ENCODE results near the gene WWC1. TPM values are rescaled to one million over a fixed set of nuclear protein-coding genes. Genes with fewer than 3 reads are reported as not detected.

Gene WWC1
- total and polyA plus RNA-seq, 4 donors, result 48.4 to 77.0 (median 56.2) TPM

DNA sequence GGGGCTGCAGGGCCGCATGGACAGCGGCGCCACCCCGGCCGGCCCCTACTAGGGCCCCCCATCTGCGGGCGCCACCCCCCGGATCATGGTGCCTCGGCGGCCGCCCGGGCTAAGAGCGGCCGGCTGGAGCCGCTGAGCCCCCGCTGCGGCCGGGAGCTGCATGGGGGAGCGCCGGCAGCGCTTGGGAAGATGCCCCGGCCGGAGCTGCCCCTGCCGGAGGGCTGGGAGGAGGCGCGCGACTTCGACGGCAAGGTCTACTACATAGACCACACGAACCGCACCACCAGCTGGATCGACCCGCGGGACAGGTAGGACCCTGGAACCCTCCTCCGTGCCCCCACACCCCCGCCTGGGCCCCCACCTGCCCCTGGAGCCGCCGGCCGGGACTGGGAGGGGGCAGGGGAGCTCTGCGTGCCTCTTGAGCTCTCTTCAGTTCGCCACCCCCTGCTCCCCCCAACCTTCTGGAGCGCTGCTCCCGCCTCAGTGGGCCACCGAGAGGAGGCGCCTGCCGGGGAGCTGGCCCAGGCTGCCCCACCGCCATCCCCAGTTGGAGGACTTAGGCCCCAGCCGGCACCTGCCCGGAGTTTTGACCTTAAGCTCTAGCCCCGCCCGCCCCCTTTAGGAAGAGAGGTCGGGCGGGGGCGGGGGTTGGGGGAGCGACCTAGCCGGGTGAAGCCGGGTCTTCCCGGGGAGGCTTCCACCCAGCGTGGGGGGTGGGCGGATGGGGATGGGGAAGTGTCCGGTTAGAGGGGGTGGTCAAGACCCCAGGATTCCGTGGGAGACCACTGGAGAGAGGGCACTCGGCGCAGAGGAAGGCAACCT lies 730 bp downstream of the WWC1 start:
- no peak for ATAC-seq (ENCODE audit: insufficient read depth, low FRiP score)

DNA sequence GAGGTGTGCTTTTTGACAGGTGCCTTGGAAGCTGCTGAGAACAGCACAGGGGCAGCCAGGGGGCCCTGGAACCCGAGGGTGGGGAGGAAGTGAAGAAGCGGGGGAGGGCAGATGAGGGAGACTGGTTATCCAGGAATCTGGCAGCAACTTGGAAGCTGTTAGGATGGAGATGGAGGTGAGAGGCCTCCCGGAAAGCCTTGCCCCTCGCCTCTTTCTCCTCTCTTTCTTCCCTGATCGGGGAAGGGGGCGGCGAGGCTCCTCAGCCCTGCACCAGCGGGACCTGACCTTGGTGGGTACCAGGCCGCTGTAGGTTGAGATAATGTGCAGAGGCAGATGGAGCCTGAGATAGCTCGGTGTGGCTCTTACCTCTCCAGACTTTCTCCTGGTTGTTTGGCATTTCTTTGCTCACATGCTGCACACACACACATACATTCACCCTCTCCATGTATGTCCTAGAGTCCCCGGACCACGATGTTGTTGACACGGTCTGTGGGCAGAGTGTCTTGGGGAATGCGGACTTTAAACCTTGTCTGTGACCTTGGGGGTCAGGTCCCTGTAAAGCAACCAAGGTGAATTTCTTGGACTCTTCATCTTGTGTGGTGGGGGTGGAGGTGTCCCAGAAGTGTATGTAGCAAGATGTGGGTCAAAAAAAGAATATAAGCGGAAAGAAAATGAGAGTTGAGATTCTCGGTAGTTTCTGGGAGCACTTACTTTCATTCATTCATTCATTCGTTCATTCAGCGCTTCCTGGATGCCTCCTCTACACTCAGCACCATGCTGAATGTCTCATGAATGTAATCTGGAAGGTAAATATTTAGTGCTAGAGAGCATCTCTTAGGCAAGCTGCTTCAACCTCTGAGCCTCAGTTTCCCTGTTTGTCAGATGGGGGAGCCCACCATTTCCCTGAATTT lies 1.6 kb downstream of the WWC1 start:
- WGBS, 2 donors, result 57 to 71% methylated on average over 17 to 18 of the region's 18 CpGs
- DNase-seq, result no peak
- peaks cover 0 to 9% (median 0%) of the 10 kb centered on the region in 3 donors for H3K27me3 ChIP-seq (ENCODE audit: control insufficient read depth in 3 of 3, insufficient read depth in 3 of 3, low read length in 2 of 3)

More for the DNA sequence above, 730 bp downstream of the WWC1 start:
- H3K9me3 ChIP-seq (ENCODE audit: control insufficient read depth in 4 of 4, insufficient read depth in 3 of 4, low read length in 3 of 4), result no peaks in the 10 kb centered on the region
- peaks cover 0 to 9% (median 0%) of the 10 kb centered on the region in 3 donors for H3K27me3 ChIP-seq (ENCODE audit: control insufficient read depth in 3 of 3, insufficient read depth in 3 of 3, low read length in 2 of 3)
- peak overlapping the region in 1 of 2 donors; percentile 57 for H3K27ac ChIP-seq (ENCODE audit: low read depth in 1 of 2, low read length in 1 of 2)
- DNase-seq, result peak; percentile 29 to 36 (median 30)
- peaks cover 0 to 13% (median 7%) of the 10 kb centered on the region in 5 donors for H3K4me1 ChIP-seq (ENCODE audit: control insufficient read depth in 5 of 5, insufficient read depth in 5 of 5, low read length in 5 of 5)
- H3K9ac ChIP-seq (ENCODE audit: insufficient read depth in 1 of 2, low read length in 2 of 2), result peak overlapping the region in 1 of 2 donors; percentile 7
- TF ChIP-seq, protein P1, sequence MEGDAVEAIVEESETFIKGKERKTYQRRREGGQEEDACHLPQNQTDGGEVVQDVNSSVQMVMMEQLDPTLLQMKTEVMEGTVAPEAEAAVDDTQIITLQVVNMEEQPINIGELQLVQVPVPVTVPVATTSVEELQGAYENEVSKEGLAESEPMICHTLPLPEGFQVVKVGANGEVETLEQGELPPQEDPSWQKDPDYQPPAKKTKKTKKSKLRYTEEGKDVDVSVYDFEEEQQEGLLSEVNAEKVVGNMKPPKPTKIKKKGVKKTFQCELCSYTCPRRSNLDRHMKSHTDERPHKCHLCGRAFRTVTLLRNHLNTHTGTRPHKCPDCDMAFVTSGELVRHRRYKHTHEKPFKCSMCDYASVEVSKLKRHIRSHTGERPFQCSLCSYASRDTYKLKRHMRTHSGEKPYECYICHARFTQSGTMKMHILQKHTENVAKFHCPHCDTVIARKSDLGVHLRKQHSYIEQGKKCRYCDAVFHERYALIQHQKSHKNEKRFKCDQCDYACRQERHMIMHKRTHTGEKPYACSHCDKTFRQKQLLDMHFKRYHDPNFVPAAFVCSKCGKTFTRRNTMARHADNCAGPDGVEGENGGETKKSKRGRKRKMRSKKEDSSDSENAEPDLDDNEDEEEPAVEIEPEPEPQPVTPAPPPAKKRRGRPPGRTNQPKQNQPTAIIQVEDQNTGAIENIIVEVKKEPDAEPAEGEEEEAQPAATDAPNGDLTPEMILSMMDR (IDR thresholded peaks at IDR 0.05; ENCODE audit: control extremely low read depth, extremely low read depth), result no peak
- no peaks in the 10 kb centered on the region for H3K36me3 ChIP-seq (ENCODE audit: control insufficient read depth in 4 of 4, insufficient read depth in 4 of 4, low read length in 4 of 4)
- 3 to 5% methylated on average over 38 to 64 of the region's 64 CpGs for WGBS, 2 donors
- peak overlapping the region; percentile 49 for H3K4me3 ChIP-seq

DNA sequence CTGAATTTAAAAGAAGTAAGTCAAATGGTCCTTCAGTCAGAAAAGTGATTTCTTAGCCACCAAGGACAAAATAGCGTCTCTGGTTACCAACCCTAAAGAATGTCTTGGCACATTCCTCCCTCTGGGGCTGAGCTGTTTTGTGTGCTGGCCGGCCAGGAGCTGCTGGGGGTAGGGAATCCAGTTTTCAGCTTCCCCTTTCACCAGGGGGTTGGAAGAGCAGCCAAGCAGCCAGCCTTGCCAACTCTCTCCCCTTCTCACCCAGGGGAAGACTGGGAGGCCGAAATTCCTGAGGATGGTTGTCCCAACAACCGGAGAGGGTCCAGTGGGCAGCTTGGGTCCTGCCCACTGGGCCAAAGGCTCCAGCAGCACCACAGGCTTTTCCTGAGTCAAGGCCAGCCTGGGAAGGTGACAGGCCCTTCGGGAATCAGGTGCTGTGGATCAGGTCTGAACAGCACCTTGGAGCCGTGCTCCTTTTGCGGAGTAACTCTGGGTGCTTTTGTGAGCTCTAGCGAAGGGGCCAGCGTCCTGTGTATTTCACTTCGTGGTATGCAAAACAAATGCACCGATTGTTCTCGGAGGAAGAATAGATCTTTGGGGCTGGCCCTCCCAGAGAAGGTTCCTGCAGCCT lies 4.2 kb downstream of the WWC1 start:
- peaks cover 0 to 9% (median 0%) of the 10 kb centered on the region in 3 donors for H3K27me3 ChIP-seq (ENCODE audit: control insufficient read depth in 3 of 3, insufficient read depth in 3 of 3, low read length in 2 of 3)
- no peaks in the 10 kb centered on the region for H3K9me3 ChIP-seq (ENCODE audit: control insufficient read depth in 4 of 4, insufficient read depth in 3 of 4, low read length in 3 of 4)
- no peaks in the 10 kb centered on the region for H3K36me3 ChIP-seq (ENCODE audit: control insufficient read depth in 4 of 4, insufficient read depth in 4 of 4, low read length in 4 of 4)
- ATAC-seq (ENCODE audit: insufficient read depth, low FRiP score) (peak; percentile 51), DNase-seq (peak; percentile 77 to 85 (median 81))
- peaks cover 0 to 22% (median 7%) of the 10 kb centered on the region in 5 donors for H3K4me1 ChIP-seq (ENCODE audit: control insufficient read depth in 5 of 5, insufficient read depth in 5 of 5, low read length in 5 of 5)
- TF ChIP-seq, protein P1 (IDR thresholded peaks at IDR 0.05; ENCODE audit: control extremely low read depth, extremely low read depth), result no peak
- H3K9ac ChIP-seq (ENCODE audit: insufficient read depth in 1 of 2, low read length in 2 of 2), result no peak overlapping the region
- 52 to 63% methylated on average over 12 of the region's 12 CpGs for WGBS, 2 donors
- H3K4me3 ChIP-seq, result no peak overlapping the region
- H3K27ac ChIP-seq (ENCODE audit: low read depth in 1 of 2, low read length in 1 of 2), result peak overlapping the region in 1 of 2 donors; percentile 27

More for the DNA sequence above, 1.6 kb downstream of the WWC1 start:
- Histone ChIP-seq H3K36me3 (ENCODE audit: control insufficient read depth in 4 of 4, insufficient read depth in 4 of 4, low read length in 4 of 4) (no peaks in the 10 kb centered on the region), H3K9ac (ENCODE audit: insufficient read depth in 1 of 2, low read length in 2 of 2) (peak overlapping the region in 1 of 2 donors; percentile 7), H3K4me1 (ENCODE audit: control insufficient read depth in 5 of 5, insufficient read depth in 5 of 5, low read length in 5 of 5) (peaks cover 0 to 13% (median 7%) of the 10 kb centered on the region in 5 donors), H3K27ac (ENCODE audit: low read depth in 1 of 2, low read length in 1 of 2) (peak overlapping the region in 1 of 2 donors; percentile 17), H3K4me3 (peak overlapping the region; percentile 34), H3K9me3 (ENCODE audit: control insufficient read depth in 4 of 4, insufficient read depth in 3 of 4, low read length in 3 of 4) (no peaks in the 10 kb centered on the region)
- TF ChIP-seq, protein P1 (IDR thresholded peaks at IDR 0.05; ENCODE audit: control extremely low read depth, extremely low read depth), result no peak
- no peak for ATAC-seq (ENCODE audit: insufficient read depth, low FRiP score)
